A673 (cell line): ENCODE results near the gene SMARCA2.

Source experiments
- EZH2 ChIP-seq: fragments of 200-600 bp; sonication (generic); IDR thresholded peaks from 2 replicates; pipeline ENCODE4 v1.6.1; 2017; ENCODE audit warnings: borderline replicate concordance, low read depth, mild to moderate bottlenecking, mixed read lengths, antibody characterized with exemption, low read length; ENCODE audit not compliant: poor library complexity, severe bottlenecking
- TF ChIP-seq, protein P1 (sequence below): fragments of 300-800, 200-600 bp; sonication (generic); conservative IDR thresholded peaks from 2 replicates; pipeline ENCODE4 v1.5.1; 2017; ENCODE audit warnings: low read depth, mild to moderate bottlenecking, antibody characterized with exemption, low read length, moderate library complexity, mixed read lengths

DNA sequence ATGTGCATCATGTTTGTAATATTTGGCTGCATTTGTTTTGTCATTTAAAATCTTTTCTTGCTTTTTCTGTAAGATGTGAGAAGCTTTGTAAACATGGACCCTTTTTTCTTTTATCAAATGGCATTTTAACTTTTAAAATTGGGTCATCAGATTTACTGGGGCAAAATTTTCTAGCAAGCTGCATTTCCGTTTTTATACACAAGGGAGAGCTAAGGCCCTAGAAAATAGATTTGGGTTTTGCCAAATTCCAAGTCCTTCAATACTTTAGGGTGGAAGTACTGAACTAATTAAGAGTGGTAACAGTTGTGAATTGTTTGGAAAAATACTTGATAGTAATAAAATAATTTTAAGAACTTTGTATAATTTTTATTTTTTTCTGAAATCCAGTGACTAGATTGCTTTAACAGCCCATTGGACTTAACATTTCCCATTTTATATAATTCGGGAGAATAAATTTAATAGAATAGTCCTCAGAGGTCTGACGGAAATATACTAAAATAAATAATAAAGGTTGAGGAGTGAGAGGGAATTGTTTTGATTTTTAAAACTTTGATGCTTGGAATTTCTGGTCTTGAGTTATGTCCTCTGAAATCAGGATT lies 117.4 kb downstream of the SMARCA2 start:
- TF ChIP-seq, protein P1, sequence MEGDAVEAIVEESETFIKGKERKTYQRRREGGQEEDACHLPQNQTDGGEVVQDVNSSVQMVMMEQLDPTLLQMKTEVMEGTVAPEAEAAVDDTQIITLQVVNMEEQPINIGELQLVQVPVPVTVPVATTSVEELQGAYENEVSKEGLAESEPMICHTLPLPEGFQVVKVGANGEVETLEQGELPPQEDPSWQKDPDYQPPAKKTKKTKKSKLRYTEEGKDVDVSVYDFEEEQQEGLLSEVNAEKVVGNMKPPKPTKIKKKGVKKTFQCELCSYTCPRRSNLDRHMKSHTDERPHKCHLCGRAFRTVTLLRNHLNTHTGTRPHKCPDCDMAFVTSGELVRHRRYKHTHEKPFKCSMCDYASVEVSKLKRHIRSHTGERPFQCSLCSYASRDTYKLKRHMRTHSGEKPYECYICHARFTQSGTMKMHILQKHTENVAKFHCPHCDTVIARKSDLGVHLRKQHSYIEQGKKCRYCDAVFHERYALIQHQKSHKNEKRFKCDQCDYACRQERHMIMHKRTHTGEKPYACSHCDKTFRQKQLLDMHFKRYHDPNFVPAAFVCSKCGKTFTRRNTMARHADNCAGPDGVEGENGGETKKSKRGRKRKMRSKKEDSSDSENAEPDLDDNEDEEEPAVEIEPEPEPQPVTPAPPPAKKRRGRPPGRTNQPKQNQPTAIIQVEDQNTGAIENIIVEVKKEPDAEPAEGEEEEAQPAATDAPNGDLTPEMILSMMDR = peak; percentile 80
- TF ChIP-seq EZH2 = no peak
